Sigmoid colon (tissue), 4 donors: ENCODE data around the gene GPR45.

Source experiments
- EP300 ChIP-seq, 4 donors: sonication (generic); formaldehyde crosslinking; IDR thresholded peaks; one replicate each; pipeline ENCODE4 v1.6.1; 2017; ENCODE audit warnings: antibody characterized with exemption in 4 of 4
- TF ChIP-seq, protein P1 (sequence below), 4 experiments: fragments of 450-650 bp in 3 of 4; fragments of 200-600 bp in 1 of 4; IDR thresholded peaks; one replicate each; pipeline ENCODE4 v1.5.1; 2016 to 2019; ENCODE audit warnings: antibody characterized with exemption in 4 of 4, mild to moderate bottlenecking in 3 of 4, moderate library complexity in 2 of 4

DNA sequence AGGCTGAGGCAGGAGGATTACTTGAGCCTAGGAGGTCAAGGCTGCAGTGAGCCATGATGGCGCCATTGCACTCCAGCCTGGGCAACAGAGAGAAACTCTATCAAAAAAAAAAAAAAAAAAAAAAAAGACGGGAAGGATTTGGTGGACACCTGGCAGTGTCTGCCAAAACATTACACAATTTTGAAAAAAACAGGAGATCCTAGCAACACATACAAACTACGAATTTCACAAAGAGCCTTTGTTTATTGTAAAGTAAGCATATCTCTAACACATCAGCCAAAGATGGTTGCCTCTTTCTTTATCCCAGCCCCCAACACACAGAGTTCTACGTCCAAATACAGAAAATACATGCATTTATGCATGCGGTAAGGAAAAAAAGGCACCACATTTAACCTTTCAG, 7.6 kb downstream of the GPR45 start:
- TF ChIP-seq, protein P1, sequence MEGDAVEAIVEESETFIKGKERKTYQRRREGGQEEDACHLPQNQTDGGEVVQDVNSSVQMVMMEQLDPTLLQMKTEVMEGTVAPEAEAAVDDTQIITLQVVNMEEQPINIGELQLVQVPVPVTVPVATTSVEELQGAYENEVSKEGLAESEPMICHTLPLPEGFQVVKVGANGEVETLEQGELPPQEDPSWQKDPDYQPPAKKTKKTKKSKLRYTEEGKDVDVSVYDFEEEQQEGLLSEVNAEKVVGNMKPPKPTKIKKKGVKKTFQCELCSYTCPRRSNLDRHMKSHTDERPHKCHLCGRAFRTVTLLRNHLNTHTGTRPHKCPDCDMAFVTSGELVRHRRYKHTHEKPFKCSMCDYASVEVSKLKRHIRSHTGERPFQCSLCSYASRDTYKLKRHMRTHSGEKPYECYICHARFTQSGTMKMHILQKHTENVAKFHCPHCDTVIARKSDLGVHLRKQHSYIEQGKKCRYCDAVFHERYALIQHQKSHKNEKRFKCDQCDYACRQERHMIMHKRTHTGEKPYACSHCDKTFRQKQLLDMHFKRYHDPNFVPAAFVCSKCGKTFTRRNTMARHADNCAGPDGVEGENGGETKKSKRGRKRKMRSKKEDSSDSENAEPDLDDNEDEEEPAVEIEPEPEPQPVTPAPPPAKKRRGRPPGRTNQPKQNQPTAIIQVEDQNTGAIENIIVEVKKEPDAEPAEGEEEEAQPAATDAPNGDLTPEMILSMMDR (IDR thresholded peaks at IDR 0.05), result no peak
- no peak for TF ChIP-seq EP300 (IDR thresholded peaks at IDR 0.05)
